HepG2 (cell line): Measurements from ENCODE around the gene TENM3. TPM values are rescaled to one million over a fixed set of nuclear protein-coding genes. Genes with fewer than 3 reads are reported as not detected.

Source experiments
- ATAC-seq: fragments of 200-7000 bp; cut with Tn5 transposase; 3 replicates; pipeline ENCODE4 v1.9.1; 2020; ENCODE audit warnings: mild to moderate bottlenecking, moderate library complexity
- BruUV-seq: library from RNA; stranded (reverse); fragments of 400-500 nt; replicated peaks from 2 replicates; lab custom pipeline; 2021; lab: Mats Ljungman, UMichigan
- CTCF ChIA-PET: fragments of 300-600 bp; formaldehyde crosslinking; extraction: SDS; loops from one replicate; lab custom pipeline; 2021; ENCODE audit warnings: low total read pairs, inconsistent platforms, low intra/inter-chr PET ratio; lab: Yijun Ruan, JAX
- POLR2A ChIA-PET: fragments of 350-600 bp; sonication (Branson Sonifier 250); formaldehyde crosslinking; loops from one replicate; lab custom pipeline; 2020; ENCODE audit warnings: antibody characterized with exemption, inconsistent platforms; lab: Yijun Ruan, JAX
- DNase-seq: peaks from one replicate; pipeline ENCODE4 v3.0.0-alpha.2; 2015; ENCODE audit warnings: low spot score
- FAIRE-seq: peaks from 3 replicates; lab custom pipeline; 2011; peaks lifted over from hg19 to GRCh38; lab: Jason Lieb, UNC
- H2AFZ ChIP-seq: one replicate; pipeline ENCODE4 v1.6.1; 2011; ENCODE audit warnings: low read length, inconsistent platforms
- H3K27ac ChIP-seq: fragments of 300-600 bp; 3 replicates; pipeline ENCODE4 v1.8.0; 2011; ENCODE audit warnings: mixed run types, mild to moderate bottlenecking, mixed read lengths, low read length, inconsistent platforms; ENCODE audit not compliant: insufficient read depth; ENCODE audit errors: extremely low read length
- H3K27me3 ChIP-seq, 2 experiments: fragments of 200-600 bp in 1 of 2; 2 replicates in 1 of 2; 3 replicates in 1 of 2; pipeline versions ENCODE4 v1.6.0 to v1.8.0; 2011; ENCODE audit warnings: low read length in 2 of 2, mild to moderate bottlenecking in 2 of 2, moderate library complexity in 2 of 2, inconsistent platforms in 1 of 2; ENCODE audit not compliant: insufficient read depth in 2 of 2, control insufficient read depth in 1 of 2
- H3K36me3 ChIP-seq, 2 experiments: fragments of 200-600 bp in 1 of 2; replicated peaks in 1 of 2; 2 replicates in 1 of 2; 3 replicates in 1 of 2; pipeline versions ENCODE4 v1.5.1 to v1.8.0; 2011; ENCODE audit warnings: low read length in 2 of 2, inconsistent platforms in 1 of 2; ENCODE audit not compliant: insufficient read depth in 2 of 2, control insufficient read depth in 1 of 2
- H3K4me1 ChIP-seq: 2 replicates; pipeline ENCODE4 v1.5.1; 2012; ENCODE audit warnings: low read length, inconsistent platforms; ENCODE audit not compliant: insufficient read depth
- H3K4me2 ChIP-seq: 2 replicates; pipeline ENCODE4 v1.6.0; 2011; ENCODE audit warnings: low read depth, low read length, inconsistent platforms
- H3K4me3 ChIP-seq, 3 experiments: fragments of 200-600 bp in 1 of 3; sonication (generic), shearing (Covaris generic) in 1 of 3; replicated peaks in 1 of 3; 2 replicates each; pipeline ENCODE4 v1.5.1; 2011 to 2016; ENCODE audit warnings: low read length in 3 of 3, inconsistent platforms in 2 of 3, low read depth in 2 of 3, mild to moderate bottlenecking in 2 of 3, control low read depth in 1 of 3, mixed read lengths in 1 of 3; ENCODE audit not compliant: insufficient read depth in 1 of 3
- H3K79me2 ChIP-seq: one replicate; pipeline ENCODE4 v1.6.1; 2011; ENCODE audit warnings: low read length, inconsistent platforms; ENCODE audit not compliant: insufficient read depth
- H3K9ac ChIP-seq: 2 replicates; pipeline ENCODE4 v1.6.0; 2011; ENCODE audit warnings: mild to moderate bottlenecking, low read depth, low read length, inconsistent platforms; ENCODE audit not compliant: insufficient read depth
- H3K9me3 ChIP-seq: 2 replicates; pipeline ENCODE4 v1.5.1; 2012; ENCODE audit warnings: mild to moderate bottlenecking, low read length
- H4K20me1 ChIP-seq: 2 replicates; pipeline ENCODE4 v1.6.0; 2011; ENCODE audit warnings: inconsistent platforms, mild to moderate bottlenecking, low read length, moderate library complexity; ENCODE audit not compliant: insufficient read depth
- BCL3 ChIP-seq: sonication (generic); formaldehyde crosslinking; IDR thresholded peaks from 2 replicates; pipeline ENCODE4 v1.5.1; 2020; ENCODE audit warnings: mild to moderate bottlenecking, missing genetic modification reagents, moderate library complexity
- FOXO4 ChIP-seq: sonication (generic); formaldehyde crosslinking; conservative IDR thresholded peaks from 2 replicates; pipeline ENCODE4 v1.8.1; 2023; ENCODE audit warnings: missing genetic modification reagents
- MAF1 ChIP-seq: sonication (generic); formaldehyde crosslinking; IDR thresholded peaks from 2 replicates; pipeline ENCODE4 v1.5.0; 2020; ENCODE audit warnings: missing genetic modification reagents, borderline replicate concordance
- SMAD3 ChIP-seq: sonication (generic); formaldehyde crosslinking; IDR thresholded peaks from 2 replicates; pipeline ENCODE4 v1.4.0; 2020; ENCODE audit warnings: missing genetic modification reagents
- ZC3H4 ChIP-seq: sonication (generic); formaldehyde crosslinking; IDR thresholded peaks from 2 replicates; pipeline ENCODE4 v1.4.0; 2020; ENCODE audit warnings: missing genetic modification reagents, borderline replicate concordance
- ZNF451 ChIP-seq: sonication (generic); formaldehyde crosslinking; IDR thresholded peaks from 2 replicates; pipeline ENCODE4 v1.5.0; 2020; ENCODE audit warnings: mild to moderate bottlenecking, missing genetic modification reagents
- WGBS: methylation state at CpG from one replicate; pipeline ENCODE4 v1.1.6; 2017; ENCODE audit warnings: low lambda C conversion rate; 5-methylcytosine and 5-hydroxymethylcytosine counted together
- in situ Hi-C: cut with HindIII; loops from 2 replicates; pipeline ENCODE4 v1.10.0; 2017; ENCODE audit warnings: low pct_unique_long_range_greater_than_20kb; ENCODE audit not compliant: extremely low pct_ligation_motif_present
- intact Hi-C: fragments of 100-400 bp; cut with micrococcal nuclease; formaldehyde crosslinking; loops from one replicate; pipeline ENCODE4 v1.10.0; 2022; ENCODE audit not compliant: unreplicated experiment
- polyA plus RNA-seq, 8 experiments: library from polyadenylated mRNA; depleted of rRNA in 3 of 8; stranded (reverse) in 7 of 8; unstranded in 1 of 8; fragments of >200 nt; fragmentation: Illumina TruSeq in 4 of 8; extraction: Trizol in 4 of 8; gene quantifications; 2 replicates each; pipeline versions ENCODE4 v1.2.1 to v1.2.3, GENCODE V29; 2011 to 2016; ENCODE audit warnings: low read depth in 4 of 8, missing spikeins in 1 of 8, mixed read lengths in 1 of 8; ENCODE audit not compliant: insufficient read depth in 1 of 8
- total RNA-seq, 5 experiments: library from RNA; depleted of rRNA; stranded (reverse); fragments of >200 nt; fragmentation: Illumina TruSeq; extraction: Trizol; gene quantifications; 2 replicates each; pipeline ENCODE4 v1.2.3, GENCODE V29; 2016; ENCODE audit warnings: low read depth in 1 of 5

The TENM3 gene
- total and polyA plus RNA-seq, 2 of the 13 experiments (the other 11 are each of a cell fraction or from before 2014, with no cell fraction given), result 0.04 TPM; not detected in 1

- H3K27me3 ChIP-seq, result peaks cover 0 to 4% of the 10 kb centered on the region in 2 experiments; a peak in 1 of 5 replicates
- H3K4me3 ChIP-seq, result no peak overlapping the region
- no peak for FAIRE-seq
- POLR2A ChIA-PET, result no interaction called here
- H4K20me1 ChIP-seq, result no peaks in the 10 kb centered on the region
- no peak for DNase-seq
- in situ Hi-C loops (no loop called here), intact Hi-C loops (no loop called here)
- H2AFZ ChIP-seq, result no peak overlapping the region
- H3K79me2 ChIP-seq, result no peaks in the 10 kb centered on the region
- WGBS, result 16% methylated on average over 6 of the region's 6 CpGs
- no TSS peak for BruUV-seq
- TF ChIP-seq SMAD3 (CRISPR knock-in tag), result no peak
- H3K9me3 ChIP-seq, result no peaks in the 10 kb centered on the region
- CTCF ChIA-PET, result no interaction called here
- no peaks in the 10 kb centered on the region for H3K36me3 ChIP-seq
- no peak overlapping the region for H3K9ac ChIP-seq
- H3K27ac ChIP-seq, result no peak overlapping the region
- no peak overlapping the region for H3K4me2 ChIP-seq
- ATAC-seq, result no peak
- no peaks in the 10 kb centered on the region for H3K4me1 ChIP-seq
Observed at GRCh38 chr4:182553653-182554052, 310.5 kb downstream of the TENM3 start.

GRCh38 chr4:182554736-182555135 is 311.5 kb downstream of the TENM3 start:
- 27% methylated on average over 7 of the region's 7 CpGs for WGBS
- ChIA-PET CTCF (no interaction called here), POLR2A (no interaction called here)
- Histone ChIP-seq H3K27me3 (peaks cover 0 to under 1% of the 10 kb centered on the region in 2 experiments; a peak in 1 of 5 replicates), H3K79me2 (no peaks in the 10 kb centered on the region), H3K27ac (no peak overlapping the region), H3K4me3 (no peak overlapping the region), H3K36me3 (no peaks in the 10 kb centered on the region), H3K9ac (no peak overlapping the region), H4K20me1 (no peaks in the 10 kb centered on the region), H3K4me1 (no peaks in the 10 kb centered on the region), H2AFZ (no peak overlapping the region), H3K9me3 (no peaks in the 10 kb centered on the region), H3K4me2 (no peak overlapping the region)
- intact Hi-C loops (no loop called here), in situ Hi-C loops (no loop called here)
- no peak for DNase-seq
- no peak for ATAC-seq
- BruUV-seq, result no TSS peak
- TF ChIP-seq ZNF451, result no peak
- no peak for FAIRE-seq

GRCh38 chr4:182555997-182556418 is 312.8 kb downstream of the TENM3 start:
- no peaks in the 10 kb centered on the region for H4K20me1 ChIP-seq
- in situ Hi-C loops (no loop called here), intact Hi-C loops (no loop called here)
- H3K36me3 ChIP-seq, result no peaks in the 10 kb centered on the region
- DNase-seq, result no peak
- WGBS, result 8% methylated on average over 1 of the region's 1 CpG
- no peaks in the 10 kb centered on the region for H3K4me1 ChIP-seq
- POLR2A ChIA-PET, result no interaction called here
- ATAC-seq, result no peak
- no peaks in the 10 kb centered on the region for H3K9me3 ChIP-seq
- no peak overlapping the region for H3K9ac ChIP-seq
- H3K27me3 ChIP-seq, result no peaks in the 10 kb centered on the region
- CTCF ChIA-PET, result no interaction called here
- H3K4me3 ChIP-seq, result no peak overlapping the region
- no peak overlapping the region for H2AFZ ChIP-seq
- FAIRE-seq, result no peak
- H3K4me2 ChIP-seq, result no peak overlapping the region
- no peaks in the 10 kb centered on the region for H3K79me2 ChIP-seq
- H3K27ac ChIP-seq, result no peak overlapping the region
- no TSS peak for BruUV-seq
- TF ChIP-seq ZC3H4 (CRISPR knock-in tag), result no peak
- TF ChIP-seq FOXO4 (CRISPR knock-in tag), result no peak
- TF ChIP-seq MAF1, result no peak
- no peak for TF ChIP-seq BCL3 (CRISPR knock-in tag)
